HepG2 (cell line): ENCODE results near the gene UMPS. TPM values are rescaled to one million over a fixed set of nuclear protein-coding genes. Genes with fewer than 3 reads are reported as not detected.

ENCODE experiments used
- FOXA3 ChIP-seq: IDR thresholded peaks from 2 replicates; pipeline ENCODE4 v1.6.1; 2016; ENCODE audit warnings: missing genetic modification reagents, missing compliant biosample characterization
- FOXO4 ChIP-seq: sonication (generic); formaldehyde crosslinking; conservative IDR thresholded peaks from 2 replicates; pipeline ENCODE4 v1.8.1; 2023; ENCODE audit warnings: missing genetic modification reagents
- GMEB1 ChIP-seq: sonication (generic); formaldehyde crosslinking; IDR thresholded peaks from 2 replicates; pipeline ENCODE4 v1.5.1; 2020; ENCODE audit warnings: missing genetic modification reagents, mild to moderate bottlenecking, borderline replicate concordance
- ISL2 ChIP-seq: sonication (generic); formaldehyde crosslinking; IDR thresholded peaks from 2 replicates; pipeline ENCODE4 v1.5.0; 2020; ENCODE audit warnings: missing genetic modification reagents
- KAT7 ChIP-seq: IDR thresholded peaks from 2 replicates; pipeline ENCODE4 v1.6.1; 2018; ENCODE audit warnings: borderline replicate concordance, missing compliant biosample characterization
- MED13 ChIP-seq: sonication (generic); formaldehyde crosslinking; IDR thresholded peaks from 2 replicates; pipeline ENCODE4 v1.5.0; 2020; ENCODE audit warnings: missing genetic modification reagents
- NFYC ChIP-seq: IDR thresholded peaks from 2 replicates; pipeline ENCODE4 v1.6.1; 2016; ENCODE audit warnings: missing genetic modification reagents, missing compliant biosample characterization
- NR2C2 ChIP-seq: sonication (generic); formaldehyde crosslinking; IDR thresholded peaks from 2 replicates; pipeline ENCODE4 v1.4.0; 2020; ENCODE audit warnings: missing genetic modification reagents, mild to moderate bottlenecking, moderate library complexity, borderline replicate concordance
- PHF21A ChIP-seq: sonication (generic); formaldehyde crosslinking; IDR thresholded peaks from 2 replicates; pipeline ENCODE4 v1.5.0; 2020; ENCODE audit warnings: mild to moderate bottlenecking, missing genetic modification reagents
- ZFP62 ChIP-seq: sonication (generic); formaldehyde crosslinking; IDR thresholded peaks from 2 replicates; pipeline ENCODE4 v1.4.0; 2020; ENCODE audit warnings: missing genetic modification reagents
- ZNF343 ChIP-seq: sonication (generic); formaldehyde crosslinking; IDR thresholded peaks from 2 replicates; pipeline ENCODE4 v1.4.0; 2020; ENCODE audit warnings: mild to moderate bottlenecking, missing genetic modification reagents
- ZNF430 ChIP-seq: sonication (generic); formaldehyde crosslinking; IDR thresholded peaks from 2 replicates; pipeline ENCODE4 v1.9.0; 2021; ENCODE audit warnings: mild to moderate bottlenecking, missing genetic modification reagents
- ZNF558 ChIP-seq: sonication (generic); formaldehyde crosslinking; IDR thresholded peaks from 2 replicates; pipeline ENCODE4 v1.9.0; 2022; ENCODE audit warnings: mild to moderate bottlenecking, missing genetic modification reagents, borderline replicate concordance
- ZNF615 ChIP-seq: sonication (generic); formaldehyde crosslinking; IDR thresholded peaks from 2 replicates; pipeline ENCODE4 v1.5.0; 2020; ENCODE audit warnings: mild to moderate bottlenecking, missing genetic modification reagents, borderline replicate concordance
- ZNF646 ChIP-seq: sonication (generic); formaldehyde crosslinking; IDR thresholded peaks from 2 replicates; pipeline ENCODE4 v1.9.0; 2021; ENCODE audit warnings: mild to moderate bottlenecking, missing genetic modification reagents
- ZNF672 ChIP-seq: sonication (generic); formaldehyde crosslinking; IDR thresholded peaks from 2 replicates; pipeline ENCODE4 v1.8.1; 2022; ENCODE audit warnings: missing genetic modification reagents
- ZNF710 ChIP-seq: sonication (generic); formaldehyde crosslinking; IDR thresholded peaks from 2 replicates; pipeline ENCODE4 v1.5.0; 2020; ENCODE audit warnings: mild to moderate bottlenecking, missing genetic modification reagents, borderline replicate concordance
- ZNF83 ChIP-seq: sonication (generic); formaldehyde crosslinking; IDR thresholded peaks from 2 replicates; pipeline ENCODE4 v1.4.0; 2020; ENCODE audit warnings: missing genetic modification reagents, mild to moderate bottlenecking, borderline replicate concordance
- polyA plus RNA-seq, 8 experiments: library from polyadenylated mRNA; depleted of rRNA in 3 of 8; stranded (reverse) in 7 of 8; unstranded in 1 of 8; fragments of >200 nt; fragmentation: Illumina TruSeq in 4 of 8; extraction: Trizol in 4 of 8; gene quantifications; 2 replicates each; pipeline versions ENCODE4 v1.2.1 to v1.2.3, GENCODE V29; 2011 to 2016; ENCODE audit warnings: low read depth in 4 of 8, missing spikeins in 1 of 8, mixed read lengths in 1 of 8; ENCODE audit not compliant: insufficient read depth in 1 of 8
- total RNA-seq, 5 experiments: library from RNA; depleted of rRNA; stranded (reverse); fragments of >200 nt; fragmentation: Illumina TruSeq; extraction: Trizol; gene quantifications; 2 replicates each; pipeline ENCODE4 v1.2.3, GENCODE V29; 2016; ENCODE audit warnings: low read depth in 1 of 5

The UMPS gene
- total and polyA plus RNA-seq, 2 of the 13 experiments (the other 11 are each of a cell fraction or from before 2014, with no cell fraction given): 52.7 to 74.2 TPM

- peak; percentile 77 for TF ChIP-seq NR2C2 (CRISPR knock-in tag)
- TF ChIP-seq NFYC (CRISPR knock-in tag): peak; percentile 12; the same call in 1 of the 2 replicates
- peak; percentile 89; the same call in 1 of the 2 replicates for TF ChIP-seq ZNF710 (CRISPR knock-in tag)
- no peak for TF ChIP-seq ZNF343 (CRISPR knock-in tag)
- no peak for TF ChIP-seq MED13 (CRISPR knock-in tag)
- no peak for TF ChIP-seq ZNF83
- TF ChIP-seq ZNF615 (CRISPR knock-in tag): no peak
- TF ChIP-seq ISL2 (CRISPR knock-in tag): peak; percentile 76
- no peak for TF ChIP-seq ZNF558 (CRISPR knock-in tag)
- peak; percentile 63; the same call in 1 of the 2 replicates for TF ChIP-seq KAT7 (CRISPR knock-in tag)
- peak; percentile 66 for TF ChIP-seq ZNF430 (CRISPR knock-in tag)
- no peak for TF ChIP-seq FOXO4 (CRISPR knock-in tag)
- TF ChIP-seq FOXA3 (CRISPR knock-in tag): peak; percentile 89
- TF ChIP-seq ZNF646 (CRISPR knock-in tag): peak; percentile 95
- TF ChIP-seq ZFP62: no peak
- TF ChIP-seq GMEB1 (CRISPR knock-in tag): peak; percentile 80
- peak; percentile 90 for TF ChIP-seq PHF21A (CRISPR knock-in tag)
- no peak for TF ChIP-seq ZNF672 (CRISPR knock-in tag)
Observed at GRCh38 chr3:124700880-124701684, 29.2 kb upstream of the UMPS start (continued).
